SKM-1 (cell line): ENCODE measurements around the gene PHOSPHO1.

Source experiments
- DNase-seq: peaks from one replicate; lab custom pipeline; 2025; ENCODE audit not compliant: unreplicated experiment; lab: John Stamatoyannopoulos, UW

Gene PHOSPHO1

GRCh38 chr17:49244839-49245238 lies 14.3 kb upstream of the PHOSPHO1 start:
- no peak for DNase-seq

GRCh38 chr17:49242813-49243212 lies 12.2 kb upstream of the PHOSPHO1 start:
- DNase-seq = no peak

- DNase-seq = no peak
Measured at GRCh38 chr17:49241692-49242397, 11.3 kb upstream of the PHOSPHO1 start.

GRCh38 chr17:49241040-49241439 lies 10.5 kb upstream of the PHOSPHO1 start:
- no peak for DNase-seq

GRCh38 chr17:49240619-49241018 lies 10.0 kb upstream of the PHOSPHO1 start:
- no peak for DNase-seq

- DNase-seq = no peak
Measured at GRCh38 chr17:49239963-49240362, 9.4 kb upstream of the PHOSPHO1 start.

GRCh38 chr17:49235896-49236295 lies 5.3 kb upstream of the PHOSPHO1 start:
- DNase-seq = no peak

- no peak for DNase-seq
Measured at GRCh38 chr17:49234509-49235080, 4.0 kb upstream of the PHOSPHO1 start.

- DNase-seq = no peak
Measured at GRCh38 chr17:49231563-49231894, 942 bp upstream of the PHOSPHO1 start.

- no peak for DNase-seq
Measured at GRCh38 chr17:49229805-49230600, 584 bp downstream of the PHOSPHO1 start.

- DNase-seq = no peak
Measured at GRCh38 chr17:49229076-49229804, 1.3 kb downstream of the PHOSPHO1 start.

- peak; percentile 50 for DNase-seq
Measured at GRCh38 chr17:49227436-49228261, 2.9 kb downstream of the PHOSPHO1 start.

GRCh38 chr17:49226771-49227435 lies 3.7 kb downstream of the PHOSPHO1 start:
- DNase-seq = no peak

- no peak for DNase-seq
Measured at GRCh38 chr17:49225554-49226236, 4.9 kb downstream of the PHOSPHO1 start.

GRCh38 chr17:49224997-49225337 lies 5.6 kb downstream of the PHOSPHO1 start:
- DNase-seq = no peak

GRCh38 chr17:49224198-49224996 lies 6.2 kb downstream of the PHOSPHO1 start:
- no peak for DNase-seq

- DNase-seq = no peak
Measured at GRCh38 chr17:49223517-49224197, 6.9 kb downstream of the PHOSPHO1 start.

- DNase-seq = no peak
Measured at GRCh38 chr17:49223168-49223516, 7.4 kb downstream of the PHOSPHO1 start.
